GM12865 (cell line): ENCODE data around the gene OPCML.
A peak's percentile ranks its signal among the peaks of the same experiment; 100 is the strongest.

Experiments
- DNase-seq: peaks from one replicate; pipeline ENCODE4 v3.0.0; 2010; ENCODE audit warnings: low read depth
- H3K4me3 ChIP-seq: 2 replicates; pipeline ENCODE4 v1.5.1; 2011; ENCODE audit warnings: mild to moderate bottlenecking, low read depth, low read length, control low read depth
- CTCF ChIP-seq: IDR thresholded peaks from 2 replicates; pipeline ENCODE4 v1.5.1; 2011; ENCODE audit warnings: low read length, control low read depth, low read depth, inconsistent platforms; ENCODE audit not compliant: insufficient read depth; ENCODE audit errors: missing control alignments

The OPCML gene

GRCh38 chr11:132973686-132974085, 558.6 kb downstream of the OPCML start:
- H3K4me3 ChIP-seq, result no peak overlapping the region
- no peak for TF ChIP-seq CTCF
- no peak for DNase-seq

GRCh38 chr11:132972565-132972964, 559.7 kb downstream of the OPCML start:
- peak; percentile 10 for DNase-seq

GRCh38 chr11:132971351-132971750, 561.0 kb downstream of the OPCML start:
- H3K4me3 ChIP-seq, result no peak overlapping the region
- TF ChIP-seq CTCF, result no peak
- no peak for DNase-seq

More at GRCh38 chr11:132972565-132972964, 559.7 kb downstream of the OPCML start:
- H3K4me3 ChIP-seq, result no peak overlapping the region
- TF ChIP-seq CTCF, result no peak

GRCh38 chr11:132969892-132970291, 562.4 kb downstream of the OPCML start:
- DNase-seq, result no peak
- TF ChIP-seq CTCF, result no peak
- H3K4me3 ChIP-seq, result no peak overlapping the region

- no peak for TF ChIP-seq CTCF
- peak; percentile 11 for DNase-seq
- H3K4me3 ChIP-seq, result no peak overlapping the region
Observed at GRCh38 chr11:132962041-132962440, 570.3 kb downstream of the OPCML start.

GRCh38 chr11:132961453-132961852, 570.8 kb downstream of the OPCML start:
- no peak for TF ChIP-seq CTCF
- DNase-seq, result no peak
- H3K4me3 ChIP-seq, result no peak overlapping the region

GRCh38 chr11:132960273-132961078, 571.8 kb downstream of the OPCML start:
- no peak for TF ChIP-seq CTCF
- no peak overlapping the region for H3K4me3 ChIP-seq
- no peak for DNase-seq
